Colonic mucosa (tissue), 4 donors: Measurements from ENCODE around the gene HSD17B13. TPM values are rescaled to one million over a fixed set of nuclear protein-coding genes. Genes with fewer than 3 reads are reported as not detected.

Source experiments
- DNase-seq: peaks from one replicate; pipeline ENCODE4 v3.0.0-alpha.2; 2020
- H3K27ac ChIP-seq: fragments of 200-600 bp; one replicate; pipeline ENCODE4 v1.8.0; 2021
- H3K27me3 ChIP-seq: fragments of 200-600 bp; one replicate; pipeline ENCODE4 v1.8.0; 2021
- H3K36me3 ChIP-seq: fragments of 200-600 bp; one replicate; pipeline ENCODE4 v1.8.0; 2021
- H3K4me1 ChIP-seq: fragments of 200-600 bp; one replicate; pipeline ENCODE4 v1.8.0; 2021; ENCODE audit warnings: mild to moderate bottlenecking
- H3K4me3 ChIP-seq: fragments of 200-600 bp; one replicate; pipeline ENCODE4 v1.8.0; 2021
- H3K9ac ChIP-seq, 2 donors: one replicate each; pipeline ENCODE4 v1.7.0; 2013; ENCODE audit warnings: control low read depth in 2 of 2, low read depth in 2 of 2, low read length in 2 of 2
- H3K9me3 ChIP-seq: fragments of 200-600 bp; one replicate; pipeline ENCODE4 v1.8.0; 2021
- intact Hi-C: fragments of 100-400 bp; cut with DNase I; formaldehyde crosslinking; loops from one replicate; pipeline ENCODE4 v1.14.1; 2022
- total RNA-seq, 2 donors: library from RNA; stranded (reverse); fragmentation: NEBNext Ultra II Directional in 1 of 2; extraction: Animal tissue kit (Norgen Biotek cat#: 25700) in 1 of 2; gene quantifications; one replicate each; pipeline ENCODE4 v1.2.1, GENCODE V29; 2021
- TF ChIP-seq, protein P1 (sequence below): fragments of 200-600 bp; IDR thresholded peaks from one replicate; pipeline ENCODE4 v1.8.0; 2022; ENCODE audit warnings: antibody characterized with exemption, mild to moderate bottlenecking
- donor health status: healthy.
- donor health status: DM: no; HTN: no; CAD: no.
- donor health status: DM: no; HTN: no; CAD: no.

Gene HSD17B13
- total RNA-seq, 2 donors from 2014 or later = 0.77 to 1.1 TPM

- no peaks in the 10 kb centered on the region for H3K36me3 ChIP-seq
- H3K27me3 ChIP-seq = no peaks in the 10 kb centered on the region
- intact Hi-C loops = loop anchor here (5.0 to 10.0 kb wide), 2 partner anchors 100 to 192 kb away; no protein-coding TSS in a partner anchor
- no peak overlapping the region for H3K9ac ChIP-seq
- H3K27ac ChIP-seq = no peak overlapping the region
- no peak for DNase-seq
- H3K9me3 ChIP-seq = no peaks in the 10 kb centered on the region
- H3K4me1 ChIP-seq = no peaks in the 10 kb centered on the region
- TF ChIP-seq, protein P1, sequence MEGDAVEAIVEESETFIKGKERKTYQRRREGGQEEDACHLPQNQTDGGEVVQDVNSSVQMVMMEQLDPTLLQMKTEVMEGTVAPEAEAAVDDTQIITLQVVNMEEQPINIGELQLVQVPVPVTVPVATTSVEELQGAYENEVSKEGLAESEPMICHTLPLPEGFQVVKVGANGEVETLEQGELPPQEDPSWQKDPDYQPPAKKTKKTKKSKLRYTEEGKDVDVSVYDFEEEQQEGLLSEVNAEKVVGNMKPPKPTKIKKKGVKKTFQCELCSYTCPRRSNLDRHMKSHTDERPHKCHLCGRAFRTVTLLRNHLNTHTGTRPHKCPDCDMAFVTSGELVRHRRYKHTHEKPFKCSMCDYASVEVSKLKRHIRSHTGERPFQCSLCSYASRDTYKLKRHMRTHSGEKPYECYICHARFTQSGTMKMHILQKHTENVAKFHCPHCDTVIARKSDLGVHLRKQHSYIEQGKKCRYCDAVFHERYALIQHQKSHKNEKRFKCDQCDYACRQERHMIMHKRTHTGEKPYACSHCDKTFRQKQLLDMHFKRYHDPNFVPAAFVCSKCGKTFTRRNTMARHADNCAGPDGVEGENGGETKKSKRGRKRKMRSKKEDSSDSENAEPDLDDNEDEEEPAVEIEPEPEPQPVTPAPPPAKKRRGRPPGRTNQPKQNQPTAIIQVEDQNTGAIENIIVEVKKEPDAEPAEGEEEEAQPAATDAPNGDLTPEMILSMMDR = no peak
- H3K4me3 ChIP-seq = no peak overlapping the region
Observed at GRCh38 chr4:87274803-87275202, 47.9 kb downstream of the HSD17B13 start.

- Histone ChIP-seq H3K9me3 (no peaks in the 10 kb centered on the region), H3K27ac (no peak overlapping the region), H3K9ac (no peak overlapping the region), H3K4me1 (no peaks in the 10 kb centered on the region), H3K4me3 (no peak overlapping the region), H3K27me3 (no peaks in the 10 kb centered on the region), H3K36me3 (no peaks in the 10 kb centered on the region)
- TF ChIP-seq, protein P1 = no peak
- intact Hi-C loops = loop anchor here (5.0 to 10.0 kb wide), 2 partner anchors 100 to 193 kb away; no protein-coding TSS in a partner anchor
- no peak for DNase-seq
Observed at GRCh38 chr4:87274327-87274726, 48.4 kb downstream of the HSD17B13 start.

DNA sequence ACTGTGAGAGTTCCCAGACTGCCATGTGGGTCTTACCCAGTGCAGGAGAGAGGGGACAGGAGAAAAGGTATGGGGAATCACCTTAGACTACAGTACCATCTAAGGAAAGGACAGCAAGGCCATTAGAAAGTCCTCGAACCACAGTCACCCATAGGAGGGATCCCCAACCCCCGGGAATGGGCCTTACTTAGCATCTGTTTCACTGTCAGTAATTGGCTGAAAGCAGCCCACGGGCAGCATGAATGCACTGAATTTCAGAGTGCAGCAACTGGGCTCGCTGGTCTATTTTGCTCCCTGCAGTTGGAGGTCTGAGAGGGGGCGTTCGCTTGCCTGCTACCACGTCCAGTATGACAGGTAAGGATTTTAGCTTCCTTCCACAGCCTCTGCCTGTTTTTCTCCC, 51.9 kb downstream of the HSD17B13 start:
- intact Hi-C loops = loop anchor here (5.0 to 10.0 kb wide), 2 partner anchors 104 to 196 kb away; no protein-coding TSS in a partner anchor
- H3K27me3 ChIP-seq = no peaks in the 10 kb centered on the region
- H3K9me3 ChIP-seq = no peaks in the 10 kb centered on the region

GRCh38 chr4:87270144-87270543, 52.5 kb downstream of the HSD17B13 start:
- no peaks in the 10 kb centered on the region for H3K4me1 ChIP-seq
- intact Hi-C loops = loop anchor here (5.0 to 10.0 kb wide), 2 partner anchors 105 to 197 kb away; no protein-coding TSS in a partner anchor

More for the DNA sequence above, 51.9 kb downstream of the HSD17B13 start:
- no peak overlapping the region for H3K27ac ChIP-seq
- H3K4me1 ChIP-seq = no peaks in the 10 kb centered on the region
- H3K9ac ChIP-seq = no peak overlapping the region
- TF ChIP-seq, protein P1 = no peak
- no peaks in the 10 kb centered on the region for H3K36me3 ChIP-seq
- H3K4me3 ChIP-seq = no peak overlapping the region
- no peak for DNase-seq

GRCh38 chr4:87268411-87268810, 54.3 kb downstream of the HSD17B13 start:
- no peaks in the 10 kb centered on the region for H3K9me3 ChIP-seq
- no peak overlapping the region for H3K27ac ChIP-seq
- H3K4me3 ChIP-seq = no peak overlapping the region
- DNase-seq = no peak
- no peaks in the 10 kb centered on the region for H3K27me3 ChIP-seq
- TF ChIP-seq, protein P1 = no peak
- H3K4me1 ChIP-seq = no peaks in the 10 kb centered on the region
- intact Hi-C loops = no loop called here
- H3K9ac ChIP-seq = no peak overlapping the region
- H3K36me3 ChIP-seq = no peaks in the 10 kb centered on the region

More at GRCh38 chr4:87270144-87270543, 52.5 kb downstream of the HSD17B13 start:
- Histone ChIP-seq H3K27me3 (no peaks in the 10 kb centered on the region), H3K9ac (no peak overlapping the region), H3K9me3 (no peaks in the 10 kb centered on the region), H3K27ac (no peak overlapping the region), H3K36me3 (no peaks in the 10 kb centered on the region), H3K4me3 (no peak overlapping the region)
- no peak for DNase-seq
- TF ChIP-seq, protein P1 = peak; percentile 30
